GM10248 (cell line): Measurements from ENCODE around the gene INPP5D.

Experiments
- CTCF ChIA-PET: fragments of 300-600 bp; sonication (Branson Sonifier 250); formaldehyde crosslinking; extraction: SDS; loops from one replicate; lab custom pipeline; 2021; ENCODE audit warnings: antibody characterized with exemption; lab: Yijun Ruan, JAX
- POLR2A ChIA-PET: fragments of 350-650 bp; sonication (Branson Sonifier 250); formaldehyde crosslinking; extraction: SDS; loops from one replicate; lab custom pipeline; 2020; ENCODE audit warnings: antibody characterized with exemption; lab: Yijun Ruan, JAX
- DNase-seq: peaks from one replicate; pipeline ENCODE4 v3.0.0; 2012; ENCODE audit errors: extremely low spot score
- TF ChIP-seq, protein P1 (sequence below): IDR thresholded peaks from 2 replicates; pipeline ENCODE4 v1.5.1; 2012; ENCODE audit warnings: mild to moderate bottlenecking, low read depth; ENCODE audit errors: extremely low read depth, missing control alignments, control extremely low read depth

INPP5D gene

GRCh38 chr2:233179848-233180366, 119.8 kb downstream of the INPP5D start:
- TF ChIP-seq, protein P1, sequence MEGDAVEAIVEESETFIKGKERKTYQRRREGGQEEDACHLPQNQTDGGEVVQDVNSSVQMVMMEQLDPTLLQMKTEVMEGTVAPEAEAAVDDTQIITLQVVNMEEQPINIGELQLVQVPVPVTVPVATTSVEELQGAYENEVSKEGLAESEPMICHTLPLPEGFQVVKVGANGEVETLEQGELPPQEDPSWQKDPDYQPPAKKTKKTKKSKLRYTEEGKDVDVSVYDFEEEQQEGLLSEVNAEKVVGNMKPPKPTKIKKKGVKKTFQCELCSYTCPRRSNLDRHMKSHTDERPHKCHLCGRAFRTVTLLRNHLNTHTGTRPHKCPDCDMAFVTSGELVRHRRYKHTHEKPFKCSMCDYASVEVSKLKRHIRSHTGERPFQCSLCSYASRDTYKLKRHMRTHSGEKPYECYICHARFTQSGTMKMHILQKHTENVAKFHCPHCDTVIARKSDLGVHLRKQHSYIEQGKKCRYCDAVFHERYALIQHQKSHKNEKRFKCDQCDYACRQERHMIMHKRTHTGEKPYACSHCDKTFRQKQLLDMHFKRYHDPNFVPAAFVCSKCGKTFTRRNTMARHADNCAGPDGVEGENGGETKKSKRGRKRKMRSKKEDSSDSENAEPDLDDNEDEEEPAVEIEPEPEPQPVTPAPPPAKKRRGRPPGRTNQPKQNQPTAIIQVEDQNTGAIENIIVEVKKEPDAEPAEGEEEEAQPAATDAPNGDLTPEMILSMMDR: no peak
- DNase-seq: no peak
- CTCF ChIA-PET: no interaction called here
- POLR2A ChIA-PET: no interaction called here

- ChIA-PET CTCF (interaction anchor here (0.7 to 3.0 kb wide), 6 partner anchors 10 to 130 kb away, joined by 3 to 10 read pairs (median 3); no protein-coding TSS in a partner anchor), POLR2A (interaction anchor here (0.7 kb wide), 1 partner anchor 11 kb away, joined by 3 read pairs; no protein-coding TSS in a partner anchor)
- no peak for DNase-seq
- TF ChIP-seq, protein P1: no peak
Observed at GRCh38 chr2:233183869-233184418, 123.8 kb downstream of the INPP5D start.

GRCh38 chr2:233184669-233185068, 124.5 kb downstream of the INPP5D start:
- ChIA-PET POLR2A (no interaction called here), CTCF (interaction anchor here (0.7 to 3.0 kb wide), 6 partner anchors 10 to 131 kb away, joined by 3 to 10 read pairs (median 3); no protein-coding TSS in a partner anchor)
- TF ChIP-seq, protein P1: no peak
- no peak for DNase-seq

DNA sequence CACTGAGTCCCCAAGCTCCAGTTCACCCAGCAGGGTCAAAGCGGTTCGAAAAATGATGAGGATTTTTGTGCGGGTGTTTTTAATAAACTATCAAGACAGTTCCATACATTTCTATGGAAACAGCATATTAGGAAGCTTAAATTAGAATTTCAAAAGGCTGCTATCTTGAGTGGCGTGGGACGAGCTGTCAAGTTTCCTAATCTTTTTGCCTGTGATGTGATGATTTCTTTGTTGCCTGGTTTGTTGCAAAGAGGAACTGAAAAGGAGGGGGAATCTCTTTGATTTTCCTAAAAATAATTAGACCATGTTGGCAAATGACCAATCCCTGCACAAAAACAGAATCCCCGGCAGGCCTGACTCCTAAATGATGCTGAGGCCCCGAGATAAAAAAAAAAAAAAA, 125.2 kb downstream of the INPP5D start:
- DNase-seq: no peak
- ChIA-PET POLR2A (no interaction called here), CTCF (interaction anchor here (1.0 to 3.0 kb wide), 5 partner anchors 9 to 49 kb away, joined by 3 to 10 read pairs (median 3); no protein-coding TSS in a partner anchor)
- TF ChIP-seq, protein P1: no peak

DNA sequence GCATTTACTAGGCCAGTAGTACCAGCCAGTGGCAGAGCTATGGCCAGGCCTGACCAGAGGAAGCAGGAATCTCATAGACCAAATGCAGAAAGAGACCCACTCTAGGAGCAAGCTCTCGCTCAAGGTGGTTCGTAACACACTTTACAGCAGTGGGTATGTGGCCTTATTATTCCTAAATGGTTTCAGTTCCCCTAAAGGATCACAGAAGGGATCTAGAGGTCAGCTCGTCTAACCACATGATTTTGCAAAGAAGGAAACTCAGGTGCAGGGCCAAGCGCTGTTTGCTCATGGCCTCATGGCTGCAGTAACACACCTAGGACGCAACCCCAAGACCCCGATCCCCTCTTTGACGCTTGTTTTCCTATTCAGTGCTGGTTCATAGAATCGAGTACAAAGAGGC, 125.8 kb downstream of the INPP5D start:
- ChIA-PET CTCF (interaction anchor here (1.1 to 3.0 kb wide), 4 partner anchors 9 to 50 kb away, joined by 3 to 10 read pairs (median 3); no protein-coding TSS in a partner anchor), POLR2A (no interaction called here)
- TF ChIP-seq, protein P1: no peak
- DNase-seq: no peak

DNA sequence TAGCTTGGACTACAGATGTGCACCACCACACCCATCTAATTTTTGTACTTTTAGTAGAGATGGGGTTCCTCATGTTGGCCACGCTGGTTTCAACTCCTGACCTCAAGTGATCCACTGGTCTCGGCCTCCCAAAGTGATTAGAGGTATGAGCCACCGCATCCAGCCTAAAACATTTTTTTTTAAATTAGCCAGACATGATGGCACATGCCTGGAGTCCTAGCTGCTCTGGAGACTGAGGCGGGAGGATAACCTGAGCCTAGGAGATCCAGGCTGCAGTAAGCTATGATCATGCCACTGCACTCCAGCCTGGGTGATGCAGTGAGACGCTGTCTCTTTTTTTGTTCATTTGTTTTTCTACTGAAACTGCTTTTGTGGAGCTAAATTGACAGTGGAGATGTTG, 126.7 kb downstream of the INPP5D start:
- TF ChIP-seq, protein P1: no peak
- POLR2A ChIA-PET: no interaction called here
- CTCF ChIA-PET: interaction anchor here (0.6 to 1.4 kb wide), 2 partner anchors 9 to 15 kb away, joined by 3 to 4 read pairs; no protein-coding TSS in a partner anchor
- no peak for DNase-seq
